ENCODE results near the gene CREB5. TPM values are rescaled to one million over a fixed set of nuclear protein-coding genes. Genes with fewer than 3 reads are reported as not detected.

Gene CREB5
- total RNA-seq, 2 experiments from 2014 or later: 0.19 to 0.22 TPM

DNA sequence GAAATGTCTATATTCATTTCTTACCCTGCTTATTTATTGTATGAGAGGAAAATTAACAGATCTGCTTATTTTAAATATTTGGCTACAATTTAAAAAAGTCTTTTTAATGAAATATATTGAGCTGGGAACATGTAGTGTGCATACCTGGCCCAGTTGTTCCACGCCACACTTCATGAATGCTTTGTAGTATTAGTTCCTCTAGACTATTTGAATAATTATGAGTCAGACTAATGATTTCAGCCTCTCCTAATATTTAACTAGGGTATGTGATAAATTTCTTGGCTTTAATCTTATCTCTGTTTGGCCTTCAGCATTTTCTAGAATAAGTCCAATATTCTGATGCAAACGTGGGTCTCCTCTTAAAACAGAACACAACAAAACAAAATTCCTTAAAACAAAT lies 226.6 kb downstream of the CREB5 start:
- Mint-ChIP-seq H3K27ac (no peak overlapping the region), H3K4me1 (ENCODE audit: low read depth) (no peaks in the 10 kb centered on the region), H3K36me3 (ENCODE audit: low read depth) (no peaks in the 10 kb centered on the region), H3K9me3 (no peaks in the 10 kb centered on the region), H3K4me3 (no peak overlapping the region), H3K27me3 (no peaks in the 10 kb centered on the region)
- intact Hi-C loops (cut with DNase I, micrococcal nuclease): no loop called here
- ATAC-seq (ENCODE audit: poor library complexity) (no peak), DNase-seq (no peak)
- H3K9me3 ChIP-seq (ENCODE audit: control insufficient read depth in 1 of 2, insufficient read depth in 1 of 2, low read length in 2 of 2): no peaks in the 10 kb centered on the region
- no peaks in the 10 kb centered on the region for H3K36me3 ChIP-seq (ENCODE audit: insufficient read depth, low read length)
- no peak overlapping the region for H3K27ac ChIP-seq (ENCODE audit: low read depth in 1 of 2, low read length in 2 of 2)
- H3K27me3 ChIP-seq (ENCODE audit: control insufficient read depth in 1 of 2, insufficient read depth in 2 of 2, low read length in 2 of 2): no peaks in the 10 kb centered on the region
- H3K4me3 ChIP-seq (ENCODE audit: low read length): no peak overlapping the region
- H3K4me1 ChIP-seq (ENCODE audit: insufficient read depth, low read length): no peaks in the 10 kb centered on the region
- TF ChIP-seq, protein P1, sequence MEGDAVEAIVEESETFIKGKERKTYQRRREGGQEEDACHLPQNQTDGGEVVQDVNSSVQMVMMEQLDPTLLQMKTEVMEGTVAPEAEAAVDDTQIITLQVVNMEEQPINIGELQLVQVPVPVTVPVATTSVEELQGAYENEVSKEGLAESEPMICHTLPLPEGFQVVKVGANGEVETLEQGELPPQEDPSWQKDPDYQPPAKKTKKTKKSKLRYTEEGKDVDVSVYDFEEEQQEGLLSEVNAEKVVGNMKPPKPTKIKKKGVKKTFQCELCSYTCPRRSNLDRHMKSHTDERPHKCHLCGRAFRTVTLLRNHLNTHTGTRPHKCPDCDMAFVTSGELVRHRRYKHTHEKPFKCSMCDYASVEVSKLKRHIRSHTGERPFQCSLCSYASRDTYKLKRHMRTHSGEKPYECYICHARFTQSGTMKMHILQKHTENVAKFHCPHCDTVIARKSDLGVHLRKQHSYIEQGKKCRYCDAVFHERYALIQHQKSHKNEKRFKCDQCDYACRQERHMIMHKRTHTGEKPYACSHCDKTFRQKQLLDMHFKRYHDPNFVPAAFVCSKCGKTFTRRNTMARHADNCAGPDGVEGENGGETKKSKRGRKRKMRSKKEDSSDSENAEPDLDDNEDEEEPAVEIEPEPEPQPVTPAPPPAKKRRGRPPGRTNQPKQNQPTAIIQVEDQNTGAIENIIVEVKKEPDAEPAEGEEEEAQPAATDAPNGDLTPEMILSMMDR (IDR thresholded peaks at IDR 0.05): no peak
- POLR2A ChIA-PET: no interaction called here
- CTCF ChIA-PET: no interaction called here

DNA sequence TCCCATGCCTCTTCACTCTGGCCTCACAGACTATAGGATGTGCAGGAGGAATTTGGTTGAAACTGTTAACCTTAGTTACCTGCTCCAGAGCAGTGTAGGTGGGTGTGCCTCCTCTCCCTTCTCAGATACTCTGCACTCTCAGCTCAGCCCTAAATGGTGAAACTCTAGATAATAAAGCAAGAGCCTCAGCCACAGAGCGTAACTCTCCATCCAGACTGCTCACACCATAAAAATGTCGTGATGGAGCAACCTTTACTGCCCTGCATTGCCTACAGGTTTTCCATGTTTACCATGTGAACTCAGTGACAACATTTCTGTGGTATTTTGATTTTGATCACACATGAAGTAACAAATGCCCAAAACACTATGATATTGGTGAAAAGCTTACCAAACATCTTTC lies 227.7 kb downstream of the CREB5 start:
- Mint-ChIP-seq H3K4me3 (no peak overlapping the region), H3K36me3 (ENCODE audit: low read depth) (no peaks in the 10 kb centered on the region), H3K9me3 (no peaks in the 10 kb centered on the region), H3K27ac (no peak overlapping the region), H3K4me1 (ENCODE audit: low read depth) (no peaks in the 10 kb centered on the region), H3K27me3 (no peaks in the 10 kb centered on the region)
- intact Hi-C loops (cut with DNase I, micrococcal nuclease): no loop called here
- ChIA-PET POLR2A (no interaction called here), CTCF (interaction anchor here (0.6 kb wide), 1 partner anchor 205 kb away, joined by 3 read pairs; no protein-coding TSS in a partner anchor)
- H3K9me3 ChIP-seq (ENCODE audit: control insufficient read depth in 1 of 2, insufficient read depth in 1 of 2, low read length in 2 of 2): no peaks in the 10 kb centered on the region
- no peak overlapping the region for H3K4me3 ChIP-seq (ENCODE audit: low read length)
- no peaks in the 10 kb centered on the region for H3K27me3 ChIP-seq (ENCODE audit: control insufficient read depth in 1 of 2, insufficient read depth in 2 of 2, low read length in 2 of 2)
- TF ChIP-seq, protein P1 (IDR thresholded peaks at IDR 0.05): no peak
- H3K4me1 ChIP-seq (ENCODE audit: insufficient read depth, low read length): no peaks in the 10 kb centered on the region
- no peak for ATAC-seq (ENCODE audit: poor library complexity)
- H3K36me3 ChIP-seq (ENCODE audit: insufficient read depth, low read length): no peaks in the 10 kb centered on the region
- no peak overlapping the region for H3K27ac ChIP-seq (ENCODE audit: low read depth in 1 of 2, low read length in 2 of 2)
- no peak for DNase-seq

DNA sequence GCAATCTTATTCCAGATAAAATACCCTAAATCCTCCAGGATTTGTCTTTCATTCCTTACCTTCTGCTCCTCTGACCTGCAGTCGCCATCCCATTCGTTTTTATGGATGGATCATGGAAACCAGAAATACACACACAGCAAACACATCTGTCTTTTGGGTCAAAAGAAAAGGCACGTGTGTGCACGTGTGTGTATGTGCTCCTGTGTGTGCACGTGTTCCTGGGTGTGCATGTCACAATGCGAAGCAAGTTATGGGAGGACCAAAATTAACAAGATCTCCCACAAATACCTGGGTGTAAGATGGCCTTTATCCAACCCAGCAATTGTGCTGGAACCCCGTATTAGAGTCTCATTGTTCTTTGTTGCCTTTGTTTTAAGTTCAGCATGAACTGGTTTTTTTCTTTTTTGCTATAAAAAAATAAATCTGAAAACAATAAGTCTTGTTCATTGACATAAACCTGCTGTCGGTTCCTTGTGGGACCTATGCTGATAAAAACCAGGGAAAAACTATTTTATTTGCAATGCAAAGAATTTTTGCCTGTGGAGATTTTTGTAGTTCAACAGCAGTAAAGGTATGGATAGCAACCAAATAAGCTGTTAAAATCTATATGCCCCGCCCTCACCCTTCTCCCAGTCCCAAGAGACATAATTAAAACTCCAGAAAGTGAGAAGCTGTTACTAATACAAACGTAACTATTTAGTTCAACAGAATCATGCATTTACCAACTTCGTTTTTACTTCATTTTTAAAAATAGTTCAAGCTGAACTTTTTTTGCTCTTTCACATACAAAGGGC lies 229.6 kb downstream of the CREB5 start:
- POLR2A ChIA-PET: no interaction called here
- no peak for ATAC-seq (ENCODE audit: poor library complexity)
- no peak overlapping the region for H3K4me3 ChIP-seq (ENCODE audit: low read length)
- no peak overlapping the region for H3K27ac ChIP-seq (ENCODE audit: low read depth in 1 of 2, low read length in 2 of 2)
- H3K9me3 Mint-ChIP-seq: no peaks in the 10 kb centered on the region
- H3K4me1 Mint-ChIP-seq (ENCODE audit: low read depth): no peaks in the 10 kb centered on the region
- no peaks in the 10 kb centered on the region for H3K27me3 ChIP-seq (ENCODE audit: control insufficient read depth in 1 of 2, insufficient read depth in 2 of 2, low read length in 2 of 2)
- H3K27me3 Mint-ChIP-seq: peaks cover 4% of the 10 kb centered on the region
- no peaks in the 10 kb centered on the region for H3K36me3 Mint-ChIP-seq (ENCODE audit: low read depth)
- H3K9me3 ChIP-seq (ENCODE audit: control insufficient read depth in 1 of 2, insufficient read depth in 1 of 2, low read length in 2 of 2): peaks cover 0 to 1% of the 10 kb centered on the region in 2 experiments
- no peak overlapping the region for H3K27ac Mint-ChIP-seq
- H3K36me3 ChIP-seq (ENCODE audit: insufficient read depth, low read length): no peaks in the 10 kb centered on the region
- no peaks in the 10 kb centered on the region for H3K4me1 ChIP-seq (ENCODE audit: insufficient read depth, low read length)
- intact Hi-C loops (cut with DNase I, micrococcal nuclease): no loop called here
- no peak overlapping the region for H3K4me3 Mint-ChIP-seq
- DNase-seq: no peak
- TF ChIP-seq, protein P1 (IDR thresholded peaks at IDR 0.05): no peak
- CTCF ChIA-PET: no interaction called here
